K562 (cell line): ENCODE measurements around the gene FAM3C. TPM values are rescaled to one million over a fixed set of nuclear protein-coding genes. Genes with fewer than 3 reads are reported as not detected.

Experiments used
- ATAC-seq: fragments of 200-7000 bp; cut with Tn5 transposase; 3 replicates; pipeline ENCODE4 v1.9.1; 2020; ENCODE audit warnings: moderate library complexity
- BruUV-seq: library from RNA; stranded (reverse); fragments of 400-500 nt; replicated peaks from 2 replicates; lab custom pipeline; 2021; lab: Mats Ljungman, UMichigan
- CTCF ChIA-PET: fragments of 300-600 bp; formaldehyde crosslinking; extraction: SDS; loops from one replicate; lab custom pipeline; 2021; ENCODE audit warnings: low intra/inter-chr PET ratio; lab: Yijun Ruan, JAX
- POLR2A ChIA-PET: fragments of 300-600, 350-650 bp; sonication (Branson Sonifier 250); formaldehyde crosslinking; extraction: SDS; loops from one replicate; lab custom pipeline; 2021; ENCODE audit warnings: antibody characterized with exemption, inconsistent platforms; lab: Yijun Ruan, JAX
- DNase-seq, 4 experiments: peaks; one replicate each; pipeline versions ENCODE4 v3.0.0 to v3.0.0-alpha.2; 2011 to 2018; ENCODE audit warnings: low spot score in 3 of 4, mixed read lengths in 3 of 4; ENCODE audit errors: extremely low read depth in 1 of 4
- FAIRE-seq: peaks from 2 replicates; lab custom pipeline; 2011; peaks lifted over from hg19 to GRCh38; lab: Jason Lieb, UNC
- H2AFZ ChIP-seq: 2 replicates; pipeline ENCODE4 v1.6.0; 2011; ENCODE audit warnings: low read depth, low read length, control low read depth, inconsistent platforms
- H3K27ac ChIP-seq: fragments of 200-600 bp; 3 replicates; pipeline ENCODE4 v1.8.0; 2011; ENCODE audit warnings: low read depth, mild to moderate bottlenecking, control low read depth, inconsistent platforms, low read length, moderate library complexity, mixed read lengths; ENCODE audit errors: extremely low read depth
- H3K27me3 ChIP-seq, 2 experiments: fragments of 300-600 bp in 1 of 2; 2 replicates in 1 of 2; 3 replicates in 1 of 2; pipeline versions ENCODE4 v1.6.0 to v1.8.0; 2011; ENCODE audit warnings: inconsistent platforms in 2 of 2, low read length in 2 of 2, mild to moderate bottlenecking in 1 of 2, mixed read lengths in 1 of 2, moderate library complexity in 1 of 2; ENCODE audit not compliant: control insufficient read depth in 2 of 2, insufficient read depth in 2 of 2
- H3K36me3 ChIP-seq: fragments of 300-600 bp; 3 replicates; pipeline ENCODE4 v1.8.0; 2011; ENCODE audit warnings: mild to moderate bottlenecking, low read length, inconsistent platforms; ENCODE audit not compliant: control insufficient read depth, insufficient read depth
- H3K4me1 ChIP-seq, 2 experiments: fragments of 200-600 bp in 1 of 2; replicated peaks in 1 of 2; 2 replicates in 1 of 2; 3 replicates in 1 of 2; pipeline versions ENCODE4 v1.5.1 to v1.8.0; 2011; ENCODE audit warnings: inconsistent platforms in 2 of 2, low read length in 2 of 2, mild to moderate bottlenecking in 1 of 2, mixed read lengths in 1 of 2, moderate library complexity in 1 of 2; ENCODE audit not compliant: control insufficient read depth in 2 of 2, insufficient read depth in 2 of 2
- H3K4me2 ChIP-seq: 2 replicates; pipeline ENCODE4 v1.6.1; 2011; ENCODE audit warnings: low read length, control low read depth, inconsistent platforms, mixed read lengths; ENCODE audit not compliant: insufficient read depth
- H3K4me3 ChIP-seq: fragments of 200-600 bp; sonication (generic), shearing (Covaris generic); 2 replicates; pipeline ENCODE4 v1.5.1; 2016; ENCODE audit warnings: control low read depth, inconsistent platforms
- H3K79me2 ChIP-seq: fragments of 200-600 bp; 3 replicates; pipeline ENCODE4 v1.8.0; 2011; ENCODE audit warnings: low read length, inconsistent platforms; ENCODE audit not compliant: control insufficient read depth, insufficient read depth
- H3K9ac ChIP-seq, 2 experiments: 2 replicates each; pipeline versions ENCODE4 v1.6.0 to v1.6.1; 2011; ENCODE audit warnings: low read depth in 2 of 2, low read length in 2 of 2, control low read depth in 1 of 2, inconsistent platforms in 1 of 2, mild to moderate bottlenecking in 1 of 2, mixed read lengths in 1 of 2; ENCODE audit not compliant: insufficient read depth in 1 of 2
- H3K9me1 ChIP-seq: one replicate; pipeline ENCODE4 v1.6.0; 2011; ENCODE audit warnings: inconsistent platforms, mild to moderate bottlenecking, low read length, moderate library complexity; ENCODE audit not compliant: control insufficient read depth, insufficient read depth
- H3K9me3 ChIP-seq: replicated peaks from 2 replicates; pipeline ENCODE4 v1.5.1; 2011; ENCODE audit warnings: low read depth, low read length, inconsistent platforms; ENCODE audit not compliant: control insufficient read depth, insufficient read depth
- H4K20me1 ChIP-seq: replicated peaks from 2 replicates; pipeline ENCODE4 v1.6.1; 2011; ENCODE audit warnings: low read length, inconsistent platforms, mixed read lengths; ENCODE audit not compliant: control insufficient read depth, insufficient read depth
- ADNP ChIP-seq: fragments of 200-800 bp; sonication (Bioruptor generic); IDR thresholded peaks from 2 replicates; pipeline ENCODE4 v1.6.1; 2016; ENCODE audit warnings: missing genetic modification characterization, missing compliant biosample characterization
- C11orf30 ChIP-seq: fragments of 450-650 bp; IDR thresholded peaks from 2 replicates; pipeline ENCODE4 v1.6.1; 2016; ENCODE audit warnings: low read depth, mild to moderate bottlenecking
- PCBP1 ChIP-seq: fragments of 200-400 bp; formaldehyde crosslinking; IDR thresholded peaks from 2 replicates; pipeline ENCODE4 v1.6.1; 2018; ENCODE audit warnings: mild to moderate bottlenecking, low read depth, low read length; ENCODE audit not compliant: poor library complexity, severe bottlenecking
- PML ChIP-seq: IDR thresholded peaks from 2 replicates; pipeline ENCODE4 v1.6.1; 2012; ENCODE audit warnings: low read length, inconsistent platforms
- PTRF ChIP-seq: fragments of 450-650 bp; IDR thresholded peaks from 2 replicates; pipeline ENCODE4 v1.6.1; 2016; ENCODE audit warnings: mild to moderate bottlenecking, missing genetic modification characterization, missing compliant biosample characterization
- RBFOX2 ChIP-seq: fragments of 200-400 bp; formaldehyde crosslinking; IDR thresholded peaks from 2 replicates; pipeline ENCODE4 v1.6.1; 2017; ENCODE audit warnings: low read depth, mild to moderate bottlenecking, low read length, moderate library complexity
- YBX1 ChIP-seq: fragments of 450-650 bp; IDR thresholded peaks from 2 replicates; pipeline ENCODE4 v1.7.1; 2016; ENCODE audit warnings: mild to moderate bottlenecking
- YY1 ChIP-seq, 3 experiments: IDR thresholded peaks; 2 replicates each; pipeline ENCODE4 v1.6.1; 2011; ENCODE audit warnings: low read length in 2 of 3, mild to moderate bottlenecking in 2 of 3, moderate library complexity in 2 of 3, borderline replicate concordance in 1 of 3, control low read depth in 1 of 3, low read depth in 1 of 3; ENCODE audit not compliant: insufficient read depth in 3 of 3, insufficient replicate concordance in 2 of 3, control insufficient read depth in 1 of 3, insufficient read length in 1 of 3; ENCODE audit errors: extremely low read depth in 1 of 3
- ZFP1 ChIP-seq: fragments of 450-650 bp; formaldehyde crosslinking; IDR thresholded peaks from 2 replicates; pipeline ENCODE4 v1.4.0; 2020; ENCODE audit warnings: mild to moderate bottlenecking, mixed read lengths
- ZKSCAN8 ChIP-seq: fragments of 200-800 bp; sonication (Bioruptor generic); IDR thresholded peaks from 2 replicates; pipeline ENCODE4 v1.6.1; 2016; ENCODE audit warnings: missing genetic modification characterization, missing compliant biosample characterization
- ZNF263 ChIP-seq: sonication (generic); formaldehyde crosslinking; IDR thresholded peaks from 2 replicates; pipeline ENCODE4 v1.8.0; 2022; ENCODE audit warnings: mild to moderate bottlenecking, missing genetic modification reagents, borderline replicate concordance
- WGBS: fragments of 100-300 bp; shearing (Covaris generic); methylation state at CpG from one replicate; pipeline ENCODE4 v1.1.6; 2016; ENCODE audit warnings: low coverage, mixed read lengths; ENCODE audit not compliant: insufficient coverage; ENCODE audit errors: missing lambda C conversion rate; 5-methylcytosine and 5-hydroxymethylcytosine counted together
- in situ Hi-C: fragments of 300-500 bp; cut with MboI; formaldehyde crosslinking; loops from 4 replicates; pipeline ENCODE4 v1.15.0; 2018; ENCODE audit warnings: inconsistent platforms, mixed read lengths
- intact Hi-C: fragments of 100-400 bp; cut with micrococcal nuclease; formaldehyde crosslinking; loops from 2 replicates; pipeline ENCODE4 v1.14.2; 2022
- polyA plus RNA-seq, 8 experiments: library from polyadenylated mRNA; depleted of rRNA in 4 of 8; stranded (reverse) in 5 of 8; unstranded in 3 of 8; fragments of >200 nt; fragmentation: Nextera tagmentation in 2 of 8; fragmentation: Illumina TruSeq in 1 of 8; extraction: Ambion mirVana in 2 of 8; extraction: Trizol in 1 of 8; gene quantifications; 2 replicates each; pipeline versions ENCODE4 v1.2.1 to v1.2.3, GENCODE V29; 2011 to 2014; ENCODE audit warnings: inconsistent platforms in 1 of 8, missing spikeins in 1 of 8
- total RNA-seq, 7 experiments: library from RNA; depleted of rRNA in 6 of 7; stranded (reverse); fragments of >200 nt in 6 of 7; fragmentation: Illumina TruSeq in 2 of 7; extraction: Trizol in 2 of 7; gene quantifications; 2 replicates each; pipeline versions ENCODE4 v1.2.1 to v1.2.3, GENCODE V29; 2011 to 2021; ENCODE audit warnings: low replicate concordance in 1 of 7
- TF ChIP-seq, protein P1 (sequence below), 2 experiments: fragments of 450-650 bp; IDR thresholded peaks; 2 replicates each; pipeline ENCODE4 v1.6.1; 2018; ENCODE audit warnings: mild to moderate bottlenecking in 2 of 2, low read depth in 1 of 2; ENCODE audit not compliant: partially characterized antibody in 2 of 2
- TF ChIP-seq, protein P2 (sequence below): IDR thresholded peaks from 3 replicates; pipeline ENCODE4 v1.6.1; 2011; ENCODE audit warnings: borderline replicate concordance, mild to moderate bottlenecking, moderate library complexity; ENCODE audit not compliant: insufficient read length; ENCODE audit errors: extremely low read depth

The FAM3C gene
- total and polyA plus RNA-seq, 9 of the 15 experiments (the other 6 are each of a cell fraction or from before 2014, with no cell fraction given), result 10.6 to 42.6 (median 30.0) TPM

GRCh38 chr7:121355574-121355973 is 40.5 kb downstream of the FAM3C start:
- BruUV-seq, result no TSS peak
- peaks cover 68% of the 10 kb centered on the region; the same call in 2 of the 3 replicates for H3K36me3 ChIP-seq

More at GRCh38 chr7:121355574-121355973, 40.5 kb downstream of the FAM3C start:
- H3K9ac ChIP-seq, result no peak overlapping the region
- FAIRE-seq, result no peak
- no peaks in the 10 kb centered on the region for H4K20me1 ChIP-seq
- H3K4me2 ChIP-seq, result no peak overlapping the region
- POLR2A ChIA-PET, result no interaction called here
- in situ Hi-C loops, result loop anchor here (25.0 kb wide), 1 partner anchor 632 kb away; no protein-coding TSS in a partner anchor
- no peaks in the 10 kb centered on the region for H3K9me1 ChIP-seq
- no peaks in the 10 kb centered on the region for H3K79me2 ChIP-seq
- H3K4me3 ChIP-seq, result no peak overlapping the region
- DNase-seq, result no peak
- no peak overlapping the region for H3K27ac ChIP-seq
- H3K27me3 ChIP-seq, result no peaks in the 10 kb centered on the region
- H3K9me3 ChIP-seq, result no peaks in the 10 kb centered on the region
- no peaks in the 10 kb centered on the region for H3K4me1 ChIP-seq
- H2AFZ ChIP-seq, result no peak overlapping the region
- intact Hi-C loops, result no loop called here
- WGBS, result 89% methylated on average over 2 of the region's 2 CpGs
- CTCF ChIA-PET, result no interaction called here
- no peak for ATAC-seq
- TF ChIP-seq PTRF (tag), result no peak
- TF ChIP-seq YBX1, result no peak
- TF ChIP-seq C11orf30, result no peak
- TF ChIP-seq, protein P1, sequence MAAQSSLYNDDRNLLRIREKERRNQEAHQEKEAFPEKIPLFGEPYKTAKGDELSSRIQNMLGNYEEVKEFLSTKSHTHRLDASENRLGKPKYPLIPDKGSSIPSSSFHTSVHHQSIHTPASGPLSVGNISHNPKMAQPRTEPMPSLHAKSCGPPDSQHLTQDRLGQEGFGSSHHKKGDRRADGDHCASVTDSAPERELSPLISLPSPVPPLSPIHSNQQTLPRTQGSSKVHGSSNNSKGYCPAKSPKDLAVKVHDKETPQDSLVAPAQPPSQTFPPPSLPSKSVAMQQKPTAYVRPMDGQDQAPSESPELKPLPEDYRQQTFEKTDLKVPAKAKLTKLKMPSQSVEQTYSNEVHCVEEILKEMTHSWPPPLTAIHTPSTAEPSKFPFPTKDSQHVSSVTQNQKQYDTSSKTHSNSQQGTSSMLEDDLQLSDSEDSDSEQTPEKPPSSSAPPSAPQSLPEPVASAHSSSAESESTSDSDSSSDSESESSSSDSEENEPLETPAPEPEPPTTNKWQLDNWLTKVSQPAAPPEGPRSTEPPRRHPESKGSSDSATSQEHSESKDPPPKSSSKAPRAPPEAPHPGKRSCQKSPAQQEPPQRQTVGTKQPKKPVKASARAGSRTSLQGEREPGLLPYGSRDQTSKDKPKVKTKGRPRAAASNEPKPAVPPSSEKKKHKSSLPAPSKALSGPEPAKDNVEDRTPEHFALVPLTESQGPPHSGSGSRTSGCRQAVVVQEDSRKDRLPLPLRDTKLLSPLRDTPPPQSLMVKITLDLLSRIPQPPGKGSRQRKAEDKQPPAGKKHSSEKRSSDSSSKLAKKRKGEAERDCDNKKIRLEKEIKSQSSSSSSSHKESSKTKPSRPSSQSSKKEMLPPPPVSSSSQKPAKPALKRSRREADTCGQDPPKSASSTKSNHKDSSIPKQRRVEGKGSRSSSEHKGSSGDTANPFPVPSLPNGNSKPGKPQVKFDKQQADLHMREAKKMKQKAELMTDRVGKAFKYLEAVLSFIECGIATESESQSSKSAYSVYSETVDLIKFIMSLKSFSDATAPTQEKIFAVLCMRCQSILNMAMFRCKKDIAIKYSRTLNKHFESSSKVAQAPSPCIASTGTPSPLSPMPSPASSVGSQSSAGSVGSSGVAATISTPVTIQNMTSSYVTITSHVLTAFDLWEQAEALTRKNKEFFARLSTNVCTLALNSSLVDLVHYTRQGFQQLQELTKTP (IDR thresholded peaks at IDR 0.05; ENCODE audit: low read depth in 1 of 2, partially characterized antibody in 2 of 2), result no peak
- TF ChIP-seq, protein P2, sequence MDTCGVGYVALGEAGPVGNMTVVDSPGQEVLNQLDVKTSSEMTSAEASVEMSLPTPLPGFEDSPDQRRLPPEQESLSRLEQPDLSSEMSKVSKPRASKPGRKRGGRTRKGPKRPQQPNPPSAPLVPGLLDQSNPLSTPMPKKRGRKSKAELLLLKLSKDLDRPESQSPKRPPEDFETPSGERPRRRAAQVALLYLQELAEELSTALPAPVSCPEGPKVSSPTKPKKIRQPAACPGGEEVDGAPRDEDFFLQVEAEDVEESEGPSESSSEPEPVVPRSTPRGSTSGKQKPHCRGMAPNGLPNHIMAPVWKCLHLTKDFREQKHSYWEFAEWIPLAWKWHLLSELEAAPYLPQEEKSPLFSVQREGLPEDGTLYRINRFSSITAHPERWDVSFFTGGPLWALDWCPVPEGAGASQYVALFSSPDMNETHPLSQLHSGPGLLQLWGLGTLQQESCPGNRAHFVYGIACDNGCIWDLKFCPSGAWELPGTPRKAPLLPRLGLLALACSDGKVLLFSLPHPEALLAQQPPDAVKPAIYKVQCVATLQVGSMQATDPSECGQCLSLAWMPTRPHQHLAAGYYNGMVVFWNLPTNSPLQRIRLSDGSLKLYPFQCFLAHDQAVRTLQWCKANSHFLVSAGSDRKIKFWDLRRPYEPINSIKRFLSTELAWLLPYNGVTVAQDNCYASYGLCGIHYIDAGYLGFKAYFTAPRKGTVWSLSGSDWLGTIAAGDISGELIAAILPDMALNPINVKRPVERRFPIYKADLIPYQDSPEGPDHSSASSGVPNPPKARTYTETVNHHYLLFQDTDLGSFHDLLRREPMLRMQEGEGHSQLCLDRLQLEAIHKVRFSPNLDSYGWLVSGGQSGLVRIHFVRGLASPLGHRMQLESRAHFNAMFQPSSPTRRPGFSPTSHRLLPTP, result no peak
- no peak for TF ChIP-seq ZNF263 (CRISPR knock-in tag)
- TF ChIP-seq ZKSCAN8 (CRISPR knock-in tag), result no peak
- no peak for TF ChIP-seq ZFP1 (CRISPR knock-in tag)
- no peak for TF ChIP-seq ADNP (tag)
- TF ChIP-seq YY1 (IDR thresholded peaks at IDR 0.05; ENCODE audit: borderline replicate concordance in 1 of 3, control insufficient read depth in 1 of 3, extremely low read depth in 1 of 3, insufficient read depth in 3 of 3, insufficient read length in 1 of 3, insufficient replicate concordance in 2 of 3, low read depth in 1 of 3, low read length in 2 of 3), result no peak
- TF ChIP-seq PML, result no peak
- no peak for TF ChIP-seq PCBP1
- no peak for TF ChIP-seq RBFOX2
